ENCODE measurements around the gene ZFAND3. TPM values are rescaled to one million over a fixed set of nuclear protein-coding genes. Genes with fewer than 3 reads are reported as not detected.

The ZFAND3 gene
- polyA plus RNA-seq, 3 donors = 11.5 to 21.1 (median 11.7) TPM

GRCh38 chr6:38051819-38052434 lies 232.4 kb downstream of the ZFAND3 start:
- Histone ChIP-seq H3K4me1 (ENCODE audit: control insufficient read depth in 1 of 2, insufficient read depth in 2 of 2, low read length in 2 of 2) (no peaks in the 10 kb centered on the region), H2AFZ (ENCODE audit: insufficient read depth, low read depth, low read length, poor library complexity, severe bottlenecking) (no peak overlapping the region), H3K4me2 (replicated peaks; ENCODE audit: extremely low read depth, low read length, poor library complexity, severe bottlenecking) (no peak overlapping the region), H3K9me3 (replicated peaks in 1 of 2; ENCODE audit: control insufficient read depth in 1 of 2, insufficient read depth in 1 of 2, low read length in 2 of 2) (peaks cover 0 to 6% of the 10 kb centered on the region in 2 donors), H4K20me1 (ENCODE audit: insufficient read depth, low read length) (peaks cover 97% of the 10 kb centered on the region), H3K79me2 (ENCODE audit: insufficient read depth, low read length) (peaks cover 40% of the 10 kb centered on the region), H3K9ac (ENCODE audit: insufficient read depth, low read length, poor library complexity, severe bottlenecking) (no peak overlapping the region), H3K27ac (ENCODE audit: low read depth in 1 of 2, low read length in 2 of 2) (no peak overlapping the region), H3K36me3 (replicated peaks in 1 of 2; ENCODE audit: control insufficient read depth in 1 of 2, insufficient read depth in 2 of 2, low read length in 2 of 2) (peaks cover 0 to 7% of the 10 kb centered on the region in 2 donors), H3K27me3 (ENCODE audit: control insufficient read depth in 2 of 2, insufficient read depth in 2 of 2, low read length in 2 of 2) (no peaks in the 10 kb centered on the region), H3K4me3 (replicated peaks in 1 of 3; ENCODE audit: low read depth in 2 of 3, low read length in 3 of 3) (no peak overlapping the region)
- whole genome bisulfite sequencing (ENCODE audit: insufficient coverage) = no CpG with 5 or more reads among the region's 1 CpG
- DNase-seq = no peak
- intact Hi-C loops (cut with micrococcal nuclease) = no loop called here
- Mint-ChIP-seq H3K27ac (no peak overlapping the region), H3K4me1 (peaks cover 3% of the 10 kb centered on the region), H3K27me3 (ENCODE audit: low read depth in 3 of 3) (no peaks in the 10 kb centered on the region), H3K36me3 (peaks cover 4 to 6% of the 10 kb centered on the region in 2 donors), H3K9me3 (peaks cover 0 to 8% (median 4%) of the 10 kb centered on the region in 7 donors), H3K4me3 (no peak overlapping the region)
- no peak for TF ChIP-seq CTCF (IDR thresholded peaks at IDR 0.05)

- DNase-seq = no peak
- Mint-ChIP-seq H3K27me3 (ENCODE audit: low read depth in 3 of 3) (no peaks in the 10 kb centered on the region), H3K4me1 (peaks cover 3% of the 10 kb centered on the region), H3K4me3 (no peak overlapping the region), H3K27ac (peak overlapping the region in 2 of 7 donors; percentile 8 to 18), H3K36me3 (peaks cover 4 to 6% of the 10 kb centered on the region in 2 donors), H3K9me3 (peaks cover 0 to 8% (median 4%) of the 10 kb centered on the region in 7 donors)
- Histone ChIP-seq H3K4me3 (replicated peaks in 1 of 3; ENCODE audit: low read depth in 2 of 3, low read length in 3 of 3) (no peak overlapping the region), H3K4me1 (ENCODE audit: control insufficient read depth in 1 of 2, insufficient read depth in 2 of 2, low read length in 2 of 2) (no peaks in the 10 kb centered on the region), H3K9ac (ENCODE audit: insufficient read depth, low read length, poor library complexity, severe bottlenecking) (no peak overlapping the region), H3K27ac (ENCODE audit: low read depth in 1 of 2, low read length in 2 of 2) (no peak overlapping the region), H3K9me3 (replicated peaks in 1 of 2; ENCODE audit: control insufficient read depth in 1 of 2, insufficient read depth in 1 of 2, low read length in 2 of 2) (peaks cover 0 to 6% of the 10 kb centered on the region in 2 donors), H3K4me2 (replicated peaks; ENCODE audit: extremely low read depth, low read length, poor library complexity, severe bottlenecking) (no peak overlapping the region), H2AFZ (ENCODE audit: insufficient read depth, low read depth, low read length, poor library complexity, severe bottlenecking) (no peak overlapping the region), H3K79me2 (ENCODE audit: insufficient read depth, low read length) (peaks cover 38% of the 10 kb centered on the region), H3K36me3 (replicated peaks in 1 of 2; ENCODE audit: control insufficient read depth in 1 of 2, insufficient read depth in 2 of 2, low read length in 2 of 2) (peaks cover 0 to 14% of the 10 kb centered on the region in 2 donors), H3K27me3 (ENCODE audit: control insufficient read depth in 2 of 2, insufficient read depth in 2 of 2, low read length in 2 of 2) (no peaks in the 10 kb centered on the region), H4K20me1 (ENCODE audit: insufficient read depth, low read length) (peaks cover 97% of the 10 kb centered on the region)
- WGBS (ENCODE audit: insufficient coverage) = 100% methylated on average over 1 of the region's 4 CpGs
- no peak for TF ChIP-seq CTCF (IDR thresholded peaks at IDR 0.05)
- intact Hi-C loops (cut with micrococcal nuclease) = no loop called here
Measured at GRCh38 chr6:38054527-38055202, 235.1 kb downstream of the ZFAND3 start.

All from CD14-positive monocyte (primary cell).